HepG2 (cell line): ENCODE data around the gene SCNM1. TPM values are rescaled to one million over a fixed set of nuclear protein-coding genes. Genes with fewer than 3 reads are reported as not detected.

Experiments
- CREM ChIP-seq, 2 experiments: sonication (generic) in 1 of 2; formaldehyde crosslinking in 1 of 2; IDR thresholded peaks; 2 replicates each; pipeline versions ENCODE4 v1.4.0 to v1.6.1; 2016 to 2020; ENCODE audit warnings: antibody characterized with exemption in 1 of 2, mild to moderate bottlenecking in 1 of 2, missing genetic modification reagents in 1 of 2
- GABPA ChIP-seq, 2 experiments: IDR thresholded peaks; 2 replicates each; pipeline ENCODE4 v1.6.1; 2011 to 2016; ENCODE audit warnings: low read depth in 2 of 2, low read length in 1 of 2, missing biosample characterization in 1 of 2, missing genetic modification characterization in 1 of 2
- KLF12 ChIP-seq: sonication (generic); formaldehyde crosslinking; IDR thresholded peaks from 2 replicates; pipeline ENCODE4 v1.4.0; 2020; ENCODE audit warnings: missing genetic modification reagents, borderline replicate concordance
- MEIS2 ChIP-seq: sonication (generic); formaldehyde crosslinking; IDR thresholded peaks from 2 replicates; pipeline ENCODE4 v1.9.0; 2021; ENCODE audit warnings: mild to moderate bottlenecking, missing genetic modification reagents
- NFYC ChIP-seq: IDR thresholded peaks from 2 replicates; pipeline ENCODE4 v1.6.1; 2016; ENCODE audit warnings: missing genetic modification reagents, missing compliant biosample characterization
- RAD21 ChIP-seq: fragments of 450-650 bp; formaldehyde crosslinking; IDR thresholded peaks from 2 replicates; pipeline ENCODE4 v1.5.0; 2020; ENCODE audit warnings: mild to moderate bottlenecking
- RARA ChIP-seq: IDR thresholded peaks from 2 replicates; pipeline ENCODE4 v1.6.1; 2016; ENCODE audit warnings: missing genetic modification reagents, missing compliant biosample characterization
- RFXANK ChIP-seq: IDR thresholded peaks from 2 replicates; pipeline ENCODE4 v1.6.1; 2016
- XBP1 ChIP-seq: sonication (generic); formaldehyde crosslinking; IDR thresholded peaks from 2 replicates; pipeline ENCODE4 v1.5.0; 2020; ENCODE audit warnings: missing genetic modification reagents
- ZKSCAN5 ChIP-seq: sonication (generic); formaldehyde crosslinking; IDR thresholded peaks from 2 replicates; pipeline ENCODE4 v1.5.1; 2020; ENCODE audit warnings: mild to moderate bottlenecking, missing genetic modification reagents
- ZNF121 ChIP-seq: sonication (generic); formaldehyde crosslinking; IDR thresholded peaks from 2 replicates; pipeline ENCODE4 v1.5.0; 2020; ENCODE audit warnings: mild to moderate bottlenecking, missing genetic modification reagents
- ZNF24 ChIP-seq: fragments of 450-650 bp; IDR thresholded peaks from 2 replicates; pipeline ENCODE4 v1.6.1; 2017; ENCODE audit warnings: antibody characterized with exemption, mild to moderate bottlenecking
- ZNF3 ChIP-seq: IDR thresholded peaks from 2 replicates; pipeline ENCODE4 v1.7.0; 2017; ENCODE audit warnings: inconsistent platforms
- ZNF350 ChIP-seq: sonication (generic); formaldehyde crosslinking; IDR thresholded peaks from 2 replicates; pipeline ENCODE4 v1.4.0; 2020; ENCODE audit warnings: mild to moderate bottlenecking, low read depth, missing genetic modification reagents, borderline replicate concordance
- ZNF562 ChIP-seq: sonication (generic); formaldehyde crosslinking; IDR thresholded peaks from 2 replicates; pipeline ENCODE4 v1.8.0; 2022; ENCODE audit warnings: missing genetic modification reagents, borderline replicate concordance
- ZNF709 ChIP-seq: sonication (generic); formaldehyde crosslinking; IDR thresholded peaks from 2 replicates; pipeline ENCODE4 v1.5.0; 2020; ENCODE audit warnings: mild to moderate bottlenecking, missing genetic modification reagents
- ZNF766 ChIP-seq: sonication (generic); formaldehyde crosslinking; IDR thresholded peaks from 2 replicates; pipeline ENCODE4 v1.5.0; 2020; ENCODE audit warnings: missing genetic modification reagents, borderline replicate concordance
- polyA plus RNA-seq, 8 experiments: library from polyadenylated mRNA; depleted of rRNA in 3 of 8; stranded (reverse) in 7 of 8; unstranded in 1 of 8; fragments of >200 nt; fragmentation: Illumina TruSeq in 4 of 8; extraction: Trizol in 4 of 8; gene quantifications; 2 replicates each; pipeline versions ENCODE4 v1.2.1 to v1.2.3, GENCODE V29; 2011 to 2016; ENCODE audit warnings: low read depth in 4 of 8, missing spikeins in 1 of 8, mixed read lengths in 1 of 8; ENCODE audit not compliant: insufficient read depth in 1 of 8
- total RNA-seq, 5 experiments: library from RNA; depleted of rRNA; stranded (reverse); fragments of >200 nt; fragmentation: Illumina TruSeq; extraction: Trizol; gene quantifications; 2 replicates each; pipeline ENCODE4 v1.2.3, GENCODE V29; 2016; ENCODE audit warnings: low read depth in 1 of 5
- TF ChIP-seq, protein P1 (sequence below): sonication (generic); formaldehyde crosslinking; IDR thresholded peaks from 2 replicates; pipeline ENCODE4 v1.4.0; 2020; ENCODE audit warnings: missing genetic modification reagents
- TF ChIP-seq, protein P2 (sequence below): sonication (generic); IDR thresholded peaks from 2 replicates; pipeline ENCODE4 v1.6.1; 2016; ENCODE audit warnings: low read depth, borderline replicate concordance
- TF ChIP-seq, protein P3 (sequence below): sonication (generic); formaldehyde crosslinking; IDR thresholded peaks from 2 replicates; pipeline ENCODE4 v1.8.0; 2022; ENCODE audit warnings: mild to moderate bottlenecking, missing genetic modification reagents, borderline replicate concordance
- TF ChIP-seq, protein P4 (sequence below): sonication (generic); formaldehyde crosslinking; IDR thresholded peaks from 2 replicates; pipeline ENCODE4 v1.9.0; 2021; ENCODE audit warnings: missing genetic modification reagents, mild to moderate bottlenecking, borderline replicate concordance
- TF ChIP-seq, protein P5 (sequence below): sonication (generic); formaldehyde crosslinking; IDR thresholded peaks from 2 replicates; pipeline ENCODE4 v1.4.0; 2020; ENCODE audit warnings: missing genetic modification reagents
- TF ChIP-seq, protein P6 (sequence below), 2 experiments: fragments of 450-650 bp in 1 of 2; sonication (generic) in 1 of 2; formaldehyde crosslinking; IDR thresholded peaks; 2 replicates each; pipeline versions ENCODE4 v1.5.0 to v1.8.0; 2020 to 2022; ENCODE audit warnings: mild to moderate bottlenecking in 1 of 2, missing genetic modification reagents in 1 of 2

Gene SCNM1
- total and polyA plus RNA-seq, 2 of the 13 experiments (the other 11 are each of a cell fraction or from before 2014, with no cell fraction given): 16.3 to 31.5 TPM

DNA sequence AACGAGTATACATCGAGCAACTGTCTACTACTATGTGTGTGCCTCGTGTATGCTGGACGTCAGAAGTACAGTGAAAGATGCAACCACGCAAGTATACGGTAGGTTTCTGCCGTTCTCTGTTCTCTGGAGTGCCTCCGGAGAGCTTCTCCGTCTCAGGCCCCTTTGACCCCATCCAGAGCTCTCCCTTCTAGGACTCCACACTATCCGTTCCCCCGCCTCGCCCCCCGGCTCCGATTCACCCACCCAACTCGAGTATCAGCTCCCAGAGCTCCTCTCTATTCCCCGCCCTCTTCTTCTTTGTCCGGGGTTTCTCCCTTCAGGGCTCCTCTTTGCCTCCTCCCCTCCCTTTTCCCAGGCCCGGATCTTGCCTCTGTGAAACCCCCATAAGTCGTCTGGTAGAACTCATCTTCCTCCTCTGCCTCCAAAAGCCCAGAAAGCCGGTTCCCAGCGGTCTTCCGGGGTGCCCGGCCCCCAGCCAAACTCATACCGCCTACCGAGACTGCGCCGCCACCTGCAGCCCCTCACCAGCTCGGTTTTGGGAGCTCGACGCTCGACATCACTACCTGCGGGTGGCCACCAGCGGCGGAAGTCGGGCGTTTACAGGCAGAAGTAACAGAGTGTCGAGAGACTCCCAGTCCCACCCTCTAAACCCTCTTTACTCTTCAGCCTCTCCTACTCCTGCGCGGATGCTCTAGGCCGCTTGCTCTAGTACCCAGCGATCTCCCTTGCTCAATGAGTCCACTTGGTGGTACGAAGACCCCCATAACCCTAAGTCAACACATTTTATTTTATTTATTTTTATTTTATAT lies 23.9 kb downstream of the SCNM1 start, which contains the start of gene VPS72 (continued):
- TF ChIP-seq, protein P1, sequence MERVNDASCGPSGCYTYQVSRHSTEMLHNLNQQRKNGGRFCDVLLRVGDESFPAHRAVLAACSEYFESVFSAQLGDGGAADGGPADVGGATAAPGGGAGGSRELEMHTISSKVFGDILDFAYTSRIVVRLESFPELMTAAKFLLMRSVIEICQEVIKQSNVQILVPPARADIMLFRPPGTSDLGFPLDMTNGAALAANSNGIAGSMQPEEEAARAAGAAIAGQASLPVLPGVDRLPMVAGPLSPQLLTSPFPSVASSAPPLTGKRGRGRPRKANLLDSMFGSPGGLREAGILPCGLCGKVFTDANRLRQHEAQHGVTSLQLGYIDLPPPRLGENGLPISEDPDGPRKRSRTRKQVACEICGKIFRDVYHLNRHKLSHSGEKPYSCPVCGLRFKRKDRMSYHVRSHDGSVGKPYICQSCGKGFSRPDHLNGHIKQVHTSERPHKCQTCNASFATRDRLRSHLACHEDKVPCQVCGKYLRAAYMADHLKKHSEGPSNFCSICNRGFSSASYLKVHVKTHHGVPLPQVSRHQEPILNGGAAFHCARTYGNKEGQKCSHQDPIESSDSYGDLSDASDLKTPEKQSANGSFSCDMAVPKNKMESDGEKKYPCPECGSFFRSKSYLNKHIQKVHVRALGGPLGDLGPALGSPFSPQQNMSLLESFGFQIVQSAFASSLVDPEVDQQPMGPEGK: peak; percentile 82
- TF ChIP-seq XBP1 (CRISPR knock-in tag): no peak
- peak; percentile 41; the same call in 1 of the 2 replicates for TF ChIP-seq NFYC (CRISPR knock-in tag)
- peak; percentile 48; the same call in 1 of the 2 replicates for TF ChIP-seq MEIS2 (CRISPR knock-in tag)
- peak; percentile 57; the same call in 1 of the 2 replicates for TF ChIP-seq ZNF766 (CRISPR knock-in tag)
- TF ChIP-seq ZNF3: no peak
- TF ChIP-seq RFXANK (CRISPR knock-in tag): no peak; the same call in 1 of the 2 replicates
- TF ChIP-seq ZNF121 (CRISPR knock-in tag): 0 out of 2 replicates have a peak, but pooled peaks have one; percentile 16
- TF ChIP-seq ZNF24: no peak
- peak; percentile 70 for TF ChIP-seq GABPA (IDR thresholded peaks at IDR 0.05; ENCODE audit: low read depth, low read length)
- peak; percentile 94 for TF ChIP-seq GABPA (CRISPR knock-in tag; IDR thresholded peaks at IDR 0.05; ENCODE audit: low read depth)
- TF ChIP-seq, protein P2, sequence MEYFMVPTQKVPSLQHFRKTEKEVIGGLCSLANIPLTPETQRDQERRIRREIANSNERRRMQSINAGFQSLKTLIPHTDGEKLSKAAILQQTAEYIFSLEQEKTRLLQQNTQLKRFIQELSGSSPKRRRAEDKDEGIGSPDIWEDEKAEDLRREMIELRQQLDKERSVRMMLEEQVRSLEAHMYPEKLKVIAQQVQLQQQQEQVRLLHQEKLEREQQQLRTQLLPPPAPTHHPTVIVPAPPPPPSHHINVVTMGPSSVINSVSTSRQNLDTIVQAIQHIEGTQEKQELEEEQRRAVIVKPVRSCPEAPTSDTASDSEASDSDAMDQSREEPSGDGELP: peak; percentile 56; the same call in 1 of the 2 replicates
- peak; percentile 14; the same call in 1 of the 2 replicates for TF ChIP-seq RAD21 (CRISPR knock-in tag)
- TF ChIP-seq, protein P3, sequence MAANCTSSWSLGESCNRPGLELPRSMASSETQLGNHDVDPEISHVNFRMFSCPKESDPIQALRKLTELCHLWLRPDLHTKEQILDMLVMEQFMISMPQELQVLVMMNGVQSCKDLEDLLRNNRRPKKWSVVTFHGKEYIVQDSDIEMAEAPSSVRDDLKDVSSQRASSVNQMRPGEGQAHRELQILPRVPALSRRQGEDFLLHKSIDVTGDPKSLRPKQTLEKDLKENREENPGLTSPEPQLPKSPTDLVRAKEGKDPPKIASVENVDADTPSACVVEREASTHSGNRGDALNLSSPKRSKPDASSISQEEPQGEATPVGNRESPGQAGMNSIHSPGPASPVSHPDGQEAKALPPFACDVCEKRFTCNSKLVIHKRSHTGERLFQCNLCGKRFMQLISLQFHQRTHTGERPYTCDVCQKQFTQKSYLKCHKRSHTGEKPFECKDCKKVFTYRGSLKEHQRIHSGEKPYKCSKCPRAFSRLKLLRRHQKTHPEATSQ: no peak
- peak; percentile 90 for TF ChIP-seq ZNF350 (CRISPR knock-in tag)
- TF ChIP-seq ZKSCAN5: no peak
- no peak for TF ChIP-seq ZNF562 (CRISPR knock-in tag)
- TF ChIP-seq, protein P4, sequence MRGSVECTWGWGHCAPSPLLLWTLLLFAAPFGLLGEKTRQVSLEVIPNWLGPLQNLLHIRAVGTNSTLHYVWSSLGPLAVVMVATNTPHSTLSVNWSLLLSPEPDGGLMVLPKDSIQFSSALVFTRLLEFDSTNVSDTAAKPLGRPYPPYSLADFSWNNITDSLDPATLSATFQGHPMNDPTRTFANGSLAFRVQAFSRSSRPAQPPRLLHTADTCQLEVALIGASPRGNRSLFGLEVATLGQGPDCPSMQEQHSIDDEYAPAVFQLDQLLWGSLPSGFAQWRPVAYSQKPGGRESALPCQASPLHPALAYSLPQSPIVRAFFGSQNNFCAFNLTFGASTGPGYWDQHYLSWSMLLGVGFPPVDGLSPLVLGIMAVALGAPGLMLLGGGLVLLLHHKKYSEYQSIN (CRISPR knock-in tag): no peak
- peak; percentile 75 for TF ChIP-seq ZNF709 (CRISPR knock-in tag)
- TF ChIP-seq, protein P5, sequence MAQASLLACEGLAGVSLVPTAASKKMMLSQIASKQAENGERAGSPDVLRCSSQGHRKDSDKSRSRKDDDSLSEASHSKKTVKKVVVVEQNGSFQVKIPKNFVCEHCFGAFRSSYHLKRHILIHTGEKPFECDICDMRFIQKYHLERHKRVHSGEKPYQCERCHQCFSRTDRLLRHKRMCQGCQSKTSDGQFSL (CRISPR knock-in tag): no peak
- TF ChIP-seq, protein P6, sequence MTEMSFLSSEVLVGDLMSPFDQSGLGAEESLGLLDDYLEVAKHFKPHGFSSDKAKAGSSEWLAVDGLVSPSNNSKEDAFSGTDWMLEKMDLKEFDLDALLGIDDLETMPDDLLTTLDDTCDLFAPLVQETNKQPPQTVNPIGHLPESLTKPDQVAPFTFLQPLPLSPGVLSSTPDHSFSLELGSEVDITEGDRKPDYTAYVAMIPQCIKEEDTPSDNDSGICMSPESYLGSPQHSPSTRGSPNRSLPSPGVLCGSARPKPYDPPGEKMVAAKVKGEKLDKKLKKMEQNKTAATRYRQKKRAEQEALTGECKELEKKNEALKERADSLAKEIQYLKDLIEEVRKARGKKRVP (CRISPR knock-in tag; IDR thresholded peaks at IDR 0.05): peak in 1 of 2 experiments; percentile 40; a peak in 1 of 4 replicates
- TF ChIP-seq RARA (CRISPR knock-in tag): peak; percentile 58
- peak; percentile 98 for TF ChIP-seq KLF12 (CRISPR knock-in tag)
- peak; percentile 65 for TF ChIP-seq CREM (IDR thresholded peaks at IDR 0.05)
- no peak for TF ChIP-seq CREM (CRISPR knock-in tag; IDR thresholded peaks at IDR 0.05)
